Measurements from ENCODE around the gene KRTAP10-12.

- no peak for TF ChIP-seq CTCF (IDR thresholded peaks at IDR 0.05; ENCODE audit: low read depth, low read length)
- TF ChIP-seq POLR2A (IDR thresholded peaks at IDR 0.05; ENCODE audit: extremely low read depth, insufficient read length): no peak
- TF ChIP-seq MAX (IDR thresholded peaks at IDR 0.05; ENCODE audit: low read depth, low read length): no peak
Measured at GRCh38 chr21:44670642-44671432, 26.1 kb upstream of the KRTAP10-12 start.

Data from NB4 (cell line).